Activated naive CD4-positive, alpha-beta T cell treated with anti-CD3 and anti-CD28 coated beads, Interleukin-2, amount 50 U/mL, for 24 hours (primary cell): ENCODE data around the gene TNIP2.
A peak's percentile ranks its signal among the peaks of the same experiment; 100 is the strongest.

Source experiments
- H3K27ac Mint-ChIP-seq: one replicate; pipeline ENCODE4 v1.8.0; 2021; ENCODE audit warnings: mild to moderate bottlenecking, mixed read lengths
- H3K27me3 Mint-ChIP-seq: one replicate; pipeline ENCODE4 v1.8.0; 2021; ENCODE audit warnings: mixed read lengths
- H3K36me3 Mint-ChIP-seq: one replicate; pipeline ENCODE4 v1.8.0; 2021; ENCODE audit warnings: mixed read lengths
- H3K4me1 Mint-ChIP-seq: one replicate; pipeline ENCODE4 v1.8.0; 2021; ENCODE audit warnings: mixed read lengths
- H3K4me3 Mint-ChIP-seq: one replicate; pipeline ENCODE4 v1.8.0; 2021; ENCODE audit warnings: mild to moderate bottlenecking, mixed read lengths
- H3K9me3 Mint-ChIP-seq: one replicate; pipeline ENCODE4 v1.8.0; 2021; ENCODE audit warnings: mixed read lengths

The TNIP2 gene, protein sequence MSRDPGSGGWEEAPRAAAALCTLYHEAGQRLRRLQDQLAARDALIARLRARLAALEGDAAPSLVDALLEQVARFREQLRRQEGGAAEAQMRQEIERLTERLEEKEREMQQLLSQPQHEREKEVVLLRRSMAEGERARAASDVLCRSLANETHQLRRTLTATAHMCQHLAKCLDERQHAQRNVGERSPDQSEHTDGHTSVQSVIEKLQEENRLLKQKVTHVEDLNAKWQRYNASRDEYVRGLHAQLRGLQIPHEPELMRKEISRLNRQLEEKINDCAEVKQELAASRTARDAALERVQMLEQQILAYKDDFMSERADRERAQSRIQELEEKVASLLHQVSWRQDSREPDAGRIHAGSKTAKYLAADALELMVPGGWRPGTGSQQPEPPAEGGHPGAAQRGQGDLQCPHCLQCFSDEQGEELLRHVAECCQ

DNA sequence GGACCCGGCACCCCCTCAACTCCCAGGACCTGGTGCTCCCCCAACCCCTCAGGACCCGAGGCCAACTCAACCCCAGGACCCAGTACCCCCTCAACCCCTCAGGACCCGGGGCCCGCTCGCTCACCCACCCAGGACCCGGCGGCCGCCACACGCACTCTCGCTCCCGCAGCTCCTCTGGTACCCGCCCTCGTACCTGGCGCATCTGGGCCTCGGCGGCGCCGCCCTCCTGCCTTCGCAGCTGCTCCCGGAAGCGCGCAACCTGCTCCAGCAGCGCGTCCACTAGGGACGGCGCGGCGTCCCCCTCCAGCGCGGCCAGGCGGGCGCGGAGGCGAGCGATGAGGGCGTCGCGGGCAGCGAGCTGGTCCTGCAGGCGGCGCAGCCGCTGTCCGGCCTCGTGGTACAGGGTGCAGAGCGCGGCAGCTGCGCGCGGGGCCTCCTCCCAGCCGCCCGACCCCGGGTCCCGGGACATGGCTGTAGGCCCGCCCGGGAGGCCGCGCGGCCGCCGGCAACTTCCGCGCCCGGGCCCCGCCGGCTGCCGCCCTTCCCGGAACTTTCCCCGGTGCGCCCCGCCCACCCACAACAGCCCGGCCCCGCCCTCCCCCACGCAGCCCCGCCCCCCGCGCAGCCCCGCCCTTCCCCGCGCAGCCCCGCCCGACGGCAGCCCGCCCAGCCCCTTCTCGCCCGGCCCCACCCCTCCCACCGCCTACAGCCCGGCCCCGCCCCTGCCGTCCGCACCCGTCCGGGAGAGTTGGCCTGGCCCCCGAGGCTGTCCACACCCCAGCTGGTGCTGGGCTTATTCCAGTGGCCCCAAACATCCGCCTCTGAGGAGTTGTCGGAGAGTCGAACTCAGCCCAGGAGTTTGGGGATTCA lies at the start of gene TNIP2:
TSS of gene TNIP2 (minus strand) at position 516 of the 870 bp plus-strand sequence. CDS start at position 469, 47 bp downstream.
- H3K4me3 Mint-ChIP-seq, result peak within 1 kb of the TSS; percentile 91
- no peaks in the 10 kb centered on the region for H3K36me3 Mint-ChIP-seq
- H3K27ac Mint-ChIP-seq, result peak within 1 kb of the TSS; percentile 92
- no peaks in the 10 kb centered on the region for H3K27me3 Mint-ChIP-seq
- H3K4me1 Mint-ChIP-seq, result peaks cover 25% of the 10 kb centered on the region
- no peaks in the 10 kb centered on the region for H3K9me3 Mint-ChIP-seq

DNA sequence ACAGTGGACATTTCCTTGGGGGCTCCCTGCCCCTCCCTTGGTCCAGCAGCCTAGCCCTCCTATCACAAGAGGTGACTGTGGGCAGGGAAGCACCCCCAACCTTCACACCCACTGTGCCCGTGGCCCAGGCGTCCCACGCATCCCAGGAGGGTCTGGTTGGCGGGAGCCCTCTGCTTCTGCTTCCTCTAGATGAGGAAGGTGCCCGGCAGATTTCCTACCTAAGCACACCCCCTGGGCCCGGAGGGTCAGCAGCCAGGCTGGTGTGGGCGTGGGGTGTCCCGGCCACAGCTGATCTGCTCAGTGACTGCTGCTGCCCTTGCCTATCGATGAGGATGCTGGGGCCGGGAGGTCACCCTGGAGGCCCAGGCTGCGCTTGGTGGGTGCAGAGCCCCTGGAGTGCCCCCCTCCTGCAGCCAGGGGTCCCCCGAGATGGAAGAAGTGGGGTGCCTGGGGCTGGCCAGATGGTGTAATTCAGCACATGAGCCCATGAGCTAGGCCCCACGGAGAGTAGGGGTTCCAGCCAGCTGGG lies 48.9 kb upstream of the TNIP2 start:
- Mint-ChIP-seq H3K36me3 (no peaks in the 10 kb centered on the region), H3K27ac (no peak overlapping the region), H3K4me3 (no peak overlapping the region), H3K27me3 (no peaks in the 10 kb centered on the region), H3K4me1 (peaks cover 16% of the 10 kb centered on the region), H3K9me3 (no peaks in the 10 kb centered on the region)

- Mint-ChIP-seq H3K27me3 (no peaks in the 10 kb centered on the region), H3K27ac (no peak overlapping the region), H3K4me1 (peaks cover 19% of the 10 kb centered on the region), H3K36me3 (no peaks in the 10 kb centered on the region), H3K4me3 (no peak overlapping the region), H3K9me3 (no peaks in the 10 kb centered on the region)
Measured at GRCh38 chr4:2804449-2804972, 48.4 kb upstream of the TNIP2 start.

DNA sequence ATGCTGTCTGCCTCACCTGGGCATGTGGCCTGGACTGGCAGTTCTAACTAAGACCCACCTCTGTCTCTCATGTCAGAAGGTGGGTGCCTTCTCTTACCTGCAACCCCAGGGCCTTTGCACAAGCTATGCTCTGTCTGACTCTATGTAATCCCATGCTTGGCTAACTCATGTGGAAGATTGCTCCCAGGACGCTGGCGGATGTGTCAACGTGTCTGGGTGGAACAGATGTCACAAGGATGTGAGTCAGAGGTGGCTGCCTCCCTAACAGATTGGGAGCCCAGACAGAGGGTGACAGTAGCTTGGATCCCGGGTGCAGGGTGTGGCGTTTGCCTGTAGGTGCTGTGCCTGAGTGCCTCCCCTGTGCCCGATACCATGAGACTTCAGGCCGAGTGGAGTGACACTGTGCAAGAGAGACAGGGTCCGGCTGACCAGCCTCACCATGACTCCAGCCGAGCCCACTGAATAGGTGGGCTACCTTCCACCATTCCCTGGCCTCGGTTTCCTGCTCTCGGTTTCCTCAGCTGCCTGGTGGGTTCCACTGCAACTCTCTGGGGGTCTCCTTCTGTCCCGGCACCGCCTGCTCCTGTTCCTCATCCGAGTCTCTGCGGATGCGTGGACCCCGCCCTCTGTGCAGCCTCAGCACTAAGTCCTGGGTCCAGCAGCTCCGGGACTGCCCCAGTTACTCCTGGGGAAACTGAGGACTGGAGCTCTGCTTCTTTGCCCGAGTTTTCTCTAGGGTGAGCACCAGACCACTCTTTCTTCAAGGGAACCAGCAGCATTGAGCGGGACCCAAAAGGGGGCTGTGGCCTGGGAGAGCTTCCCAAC lies 47.7 kb upstream of the TNIP2 start:
- H3K9me3 Mint-ChIP-seq, result no peaks in the 10 kb centered on the region
- H3K27me3 Mint-ChIP-seq, result no peaks in the 10 kb centered on the region
- H3K36me3 Mint-ChIP-seq, result no peaks in the 10 kb centered on the region
- no peak overlapping the region for H3K27ac Mint-ChIP-seq
- no peak overlapping the region for H3K4me3 Mint-ChIP-seq
- H3K4me1 Mint-ChIP-seq, result peaks cover 24% of the 10 kb centered on the region

GRCh38 chr4:2802618-2803531 lies 46.7 kb upstream of the TNIP2 start:
- H3K4me1 Mint-ChIP-seq, result peaks cover 33% of the 10 kb centered on the region
- no peaks in the 10 kb centered on the region for H3K9me3 Mint-ChIP-seq
- no peaks in the 10 kb centered on the region for H3K36me3 Mint-ChIP-seq
- H3K27ac Mint-ChIP-seq, result no peak overlapping the region
- no peaks in the 10 kb centered on the region for H3K27me3 Mint-ChIP-seq
- H3K4me3 Mint-ChIP-seq, result no peak overlapping the region

GRCh38 chr4:2800691-2801596 lies 44.8 kb upstream of the TNIP2 start:
- Mint-ChIP-seq H3K4me1 (peaks cover 40% of the 10 kb centered on the region), H3K27ac (no peak overlapping the region), H3K9me3 (no peaks in the 10 kb centered on the region), H3K27me3 (no peaks in the 10 kb centered on the region), H3K4me3 (peak overlapping the region; percentile 44), H3K36me3 (no peaks in the 10 kb centered on the region)

- Mint-ChIP-seq H3K27me3 (no peaks in the 10 kb centered on the region), H3K27ac (no peak overlapping the region), H3K4me1 (peaks cover 43% of the 10 kb centered on the region), H3K4me3 (peak overlapping the region; percentile 47), H3K36me3 (no peaks in the 10 kb centered on the region), H3K9me3 (no peaks in the 10 kb centered on the region)
Measured at GRCh38 chr4:2799971-2800690, 44.0 kb upstream of the TNIP2 start.

GRCh38 chr4:2799224-2799911 lies 43.2 kb upstream of the TNIP2 start:
- Mint-ChIP-seq H3K36me3 (no peaks in the 10 kb centered on the region), H3K27ac (no peak overlapping the region), H3K27me3 (no peaks in the 10 kb centered on the region), H3K4me3 (peak overlapping the region; percentile 74), H3K9me3 (no peaks in the 10 kb centered on the region), H3K4me1 (peaks cover 51% of the 10 kb centered on the region)

DNA sequence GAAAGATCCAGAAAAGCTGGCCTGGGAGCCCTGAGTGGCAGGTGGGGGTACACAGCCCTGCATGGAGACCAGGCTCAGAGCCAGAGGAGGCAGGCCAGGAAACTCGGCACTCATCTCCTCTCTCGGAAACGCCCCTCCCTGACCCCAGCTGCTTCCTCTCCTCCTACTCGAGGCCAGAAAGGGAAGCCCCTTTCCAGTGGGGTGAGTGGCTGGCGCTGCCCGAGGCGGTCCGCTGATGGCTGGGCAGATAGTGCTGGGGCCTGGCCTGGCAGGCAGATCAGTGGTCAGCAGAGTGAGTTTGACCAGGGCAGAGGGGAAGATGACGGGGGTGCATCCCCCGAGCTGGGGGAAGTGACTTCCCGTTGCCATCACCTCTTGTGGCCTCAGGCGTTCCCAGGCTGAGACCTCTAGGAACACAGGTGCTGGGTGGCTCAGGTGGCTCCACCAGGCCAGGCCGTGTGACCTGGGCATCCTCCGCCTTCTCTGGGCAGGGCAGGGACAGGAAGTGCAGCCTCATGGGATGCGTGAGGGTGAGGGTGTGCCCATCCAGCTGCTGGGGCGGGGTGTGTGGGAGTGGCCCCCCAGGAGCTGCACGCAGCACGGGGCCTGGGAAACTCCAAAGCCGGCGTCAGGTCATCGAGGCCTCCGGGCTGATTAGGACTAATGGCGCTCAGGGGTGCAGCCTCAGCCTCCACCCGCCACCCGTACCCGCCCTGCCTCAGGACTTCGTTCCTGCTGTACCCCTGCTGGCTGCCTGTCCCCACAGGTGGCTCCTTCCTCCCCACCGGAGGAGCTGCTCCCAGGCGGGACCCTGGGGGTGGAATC lies 42.5 kb upstream of the TNIP2 start:
- Mint-ChIP-seq H3K4me1 (peaks cover 58% of the 10 kb centered on the region), H3K4me3 (peak overlapping the region; percentile 74), H3K27ac (no peak overlapping the region), H3K27me3 (no peaks in the 10 kb centered on the region), H3K36me3 (no peaks in the 10 kb centered on the region), H3K9me3 (no peaks in the 10 kb centered on the region)

DNA sequence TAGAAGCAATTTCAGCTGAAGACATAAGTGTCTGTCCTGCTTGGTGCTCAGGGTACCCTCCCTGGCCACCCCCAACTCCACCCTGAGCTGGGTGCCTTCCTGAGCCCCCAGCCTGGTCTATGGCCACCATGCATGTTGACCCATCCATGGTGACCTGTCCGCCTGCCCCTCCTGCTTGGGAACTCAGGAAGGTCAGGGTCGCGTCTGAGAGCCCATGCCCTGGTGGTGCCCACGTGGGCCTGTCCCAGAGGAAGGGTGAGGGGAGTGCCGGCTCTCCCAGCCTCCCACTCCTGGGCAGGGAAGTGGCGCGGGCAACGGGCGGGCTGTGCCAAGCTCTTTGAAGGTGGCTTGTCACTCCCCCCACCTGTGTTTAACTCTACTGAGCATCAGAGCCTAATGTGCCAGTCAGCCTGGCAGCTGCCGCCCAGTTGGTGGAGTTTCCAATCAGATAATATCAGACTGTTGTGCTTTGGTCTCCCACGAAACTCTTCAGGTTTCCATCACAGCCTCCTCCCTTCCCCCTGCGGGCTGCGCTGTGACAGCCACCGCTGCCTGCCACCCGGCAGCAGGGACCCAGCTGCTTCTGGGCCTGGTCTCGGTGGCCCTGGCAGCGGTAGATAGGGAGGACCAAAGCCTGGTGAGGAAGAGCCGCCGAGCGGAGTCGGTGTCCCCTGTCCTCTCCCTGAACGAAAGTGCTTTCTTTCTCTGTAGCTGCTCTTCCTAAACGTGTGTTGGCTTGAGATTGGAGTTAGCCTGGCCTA lies 41.6 kb upstream of the TNIP2 start:
- Mint-ChIP-seq H3K9me3 (no peaks in the 10 kb centered on the region), H3K4me3 (peak overlapping the region; percentile 63), H3K4me1 (peaks cover 61% of the 10 kb centered on the region), H3K27me3 (no peaks in the 10 kb centered on the region), H3K36me3 (no peaks in the 10 kb centered on the region), H3K27ac (peak overlapping the region; percentile 35)

- no peaks in the 10 kb centered on the region for H3K36me3 Mint-ChIP-seq
- peaks cover 61% of the 10 kb centered on the region for H3K4me1 Mint-ChIP-seq
- H3K27me3 Mint-ChIP-seq, result no peaks in the 10 kb centered on the region
- H3K4me3 Mint-ChIP-seq, result no peak overlapping the region
- H3K27ac Mint-ChIP-seq, result peak overlapping the region; percentile 35
- H3K9me3 Mint-ChIP-seq, result no peaks in the 10 kb centered on the region
Measured at GRCh38 chr4:2796849-2797544, 40.9 kb upstream of the TNIP2 start.
